ENCODE results near the gene MRPS22.

GRCh38 chr3:139310474-139310933, 33.3 kb upstream of the MRPS22 start:
- TF ChIP-seq CTCF (IDR thresholded peaks at IDR 0.05) = no peak
- no peak for TF ChIP-seq POLR2A (IDR thresholded peaks at IDR 0.05)
- peak; percentile 17 for TF ChIP-seq POLR2AphosphoS5 (IDR thresholded peaks at IDR 0.05)

All from prostate gland (tissue), 2 donors.